Measurements from ENCODE around the gene NCAM2. TPM values are rescaled to one million over a fixed set of nuclear protein-coding genes. Genes with fewer than 3 reads are reported as not detected.

The NCAM2 gene
- total and polyA plus RNA-seq, 2 of the 8 experiments (the other 6 are each of a cell fraction or from before 2014, with no cell fraction given), result 0.14 to 1.1 TPM

DNA sequence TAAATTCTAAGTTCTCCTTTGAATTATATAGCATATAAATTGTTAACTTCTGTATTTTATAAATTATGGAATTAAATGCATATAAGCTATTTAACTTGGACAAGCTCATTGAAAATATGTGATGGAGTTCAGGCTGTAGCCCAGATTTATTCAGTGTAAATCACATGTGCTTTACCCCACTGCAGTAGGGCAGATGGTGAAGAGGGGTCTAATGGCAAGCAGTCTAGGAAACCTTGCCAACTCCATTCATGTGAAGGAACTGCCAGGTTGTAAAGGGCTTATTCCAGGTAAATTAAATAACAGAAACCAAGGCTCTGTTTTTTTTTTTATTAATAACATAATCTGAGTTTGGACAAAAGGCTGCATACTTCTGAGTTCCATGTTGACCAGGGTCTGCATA, 243.2 kb downstream of the NCAM2 start:
- FAIRE-seq (no peak), DNase-seq (ENCODE audit: low read depth in 1 of 2, low spot score in 2 of 2) (no peak)
- Histone ChIP-seq H3K4ac (replicated peaks; ENCODE audit: insufficient read length, low read depth, low read length) (no peak overlapping the region), H3K79me2 (ENCODE audit: control insufficient read depth in 1 of 2, insufficient read depth in 2 of 2, low read length in 2 of 2) (no peaks in the 10 kb centered on the region), H3K9ac (replicated peaks in 1 of 4; ENCODE audit: extremely low read depth in 1 of 4, low read depth in 3 of 4, low read length in 3 of 4) (no peak overlapping the region), H2BK5ac (ENCODE audit: low read depth, low read length) (no peak overlapping the region), H4K20me1 (replicated peaks in 1 of 2; ENCODE audit: control insufficient read depth in 1 of 2, insufficient read depth in 2 of 2, low read length in 2 of 2) (no peaks in the 10 kb centered on the region), H3K23me2 (ENCODE audit: low read depth, low read length) (no peaks in the 10 kb centered on the region), H3K56ac (replicated peaks; ENCODE audit: insufficient read length, low read depth, low read length) (no peak overlapping the region), H2BK20ac (ENCODE audit: low read length) (no peak overlapping the region), H2AK5ac (ENCODE audit: low read depth, low read length) (no peak overlapping the region), H3K23ac (ENCODE audit: insufficient read length) (no peak overlapping the region), H3K18ac (ENCODE audit: extremely low read depth, low read length) (no peak overlapping the region), H3K27ac (ENCODE audit: low read depth, low read length) (no peak overlapping the region), H2BK12ac (ENCODE audit: low read depth, low read length) (no peak overlapping the region), H2BK15ac (ENCODE audit: low read length) (no peak overlapping the region), H3K36me3 (ENCODE audit: control insufficient read depth in 2 of 4, insufficient read depth in 4 of 4, low read length in 3 of 4) (no peaks in the 10 kb centered on the region), H3K4me1 (replicated peaks in 1 of 4; ENCODE audit: control insufficient read depth in 3 of 4, insufficient read depth in 4 of 4, low read length in 3 of 4) (no peaks in the 10 kb centered on the region), H4K91ac (replicated peaks; ENCODE audit: insufficient read length, low read length) (no peak overlapping the region), H3K4me3 (ENCODE audit: extremely low read depth in 1 of 4, insufficient read depth in 2 of 4, low read depth in 3 of 4, low read length in 4 of 4) (no peak overlapping the region), H3K14ac (ENCODE audit: insufficient read length) (no peak overlapping the region), H2BK120ac (replicated peaks; ENCODE audit: low read depth, low read length) (no peak overlapping the region), H4K5ac (ENCODE audit: insufficient read length, low read depth, low read length) (no peak overlapping the region), H3K9me3 (ENCODE audit: insufficient read depth in 2 of 2, low read depth in 1 of 2, low read length in 1 of 2) (no peaks in the 10 kb centered on the region), H2AFZ (ENCODE audit: low read length) (no peak overlapping the region), H4K8ac (ENCODE audit: extremely low read depth, insufficient read depth, low read length) (no peak overlapping the region), H3K27me3 (replicated peaks in 1 of 4; ENCODE audit: control insufficient read depth in 3 of 4, extremely low read depth in 1 of 4, insufficient read depth in 3 of 4, low read length in 3 of 4) (no peaks in the 10 kb centered on the region), H3K4me2 (ENCODE audit: insufficient read depth in 1 of 2, low read depth in 2 of 2, low read length in 2 of 2) (no peak overlapping the region), H3K79me1 (ENCODE audit: low read depth, low read length) (no peaks in the 10 kb centered on the region)
- ChIA-PET POLR2A (ENCODE audit: partially characterized antibody) (no interaction called here), CTCF (ENCODE audit: partially characterized antibody) (interaction anchor here (1.4 kb wide), 1 partner anchor 448 kb away, joined by 3 read pairs; no protein-coding TSS in a partner anchor)
- TF ChIP-seq CREB1 (IDR thresholded peaks at IDR 0.05), result no peak
- no peak for TF ChIP-seq SIN3A (conservative IDR thresholded peaks at IDR 0.05 in 1 of 2, IDR thresholded peaks at IDR 0.05 in 1 of 2; ENCODE audit: low read depth in 1 of 2, low read length in 2 of 2)
- TF ChIP-seq HDAC2 (IDR thresholded peaks at IDR 0.05; ENCODE audit: borderline replicate concordance in 1 of 2, low read depth in 2 of 2, low read length in 2 of 2), result no peak
- TF ChIP-seq NRF1 (IDR thresholded peaks at IDR 0.05; ENCODE audit: low read depth, low read length), result no peak
- no peak for TF ChIP-seq RNF2 (IDR thresholded peaks at IDR 0.05; ENCODE audit: borderline replicate concordance, low read depth, low read length, missing control alignments, poor library complexity, severe bottlenecking)
- TF ChIP-seq ASH2L (IDR thresholded peaks at IDR 0.05; ENCODE audit: low read length), result no peak
- TF ChIP-seq, protein P1, sequence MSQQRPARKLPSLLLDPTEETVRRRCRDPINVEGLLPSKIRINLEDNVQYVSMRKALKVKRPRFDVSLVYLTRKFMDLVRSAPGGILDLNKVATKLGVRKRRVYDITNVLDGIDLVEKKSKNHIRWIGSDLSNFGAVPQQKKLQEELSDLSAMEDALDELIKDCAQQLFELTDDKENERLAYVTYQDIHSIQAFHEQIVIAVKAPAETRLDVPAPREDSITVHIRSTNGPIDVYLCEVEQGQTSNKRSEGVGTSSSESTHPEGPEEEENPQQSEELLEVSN (IDR thresholded peaks at IDR 0.05), result no peak
- TF ChIP-seq GTF2F1 (IDR thresholded peaks at IDR 0.05; ENCODE audit: borderline replicate concordance, low read depth, low read length), result no peak
- TF ChIP-seq JUN (IDR thresholded peaks at IDR 0.05; ENCODE audit: low read depth, low read length), result no peak
- no peak for TF ChIP-seq SIX5 (IDR thresholded peaks at IDR 0.05; ENCODE audit: low read depth, low read length)
- TF ChIP-seq BACH1 (IDR thresholded peaks at IDR 0.05; ENCODE audit: low read length), result no peak
- TF ChIP-seq SRF (IDR thresholded peaks at IDR 0.05; ENCODE audit: low read depth, low read length), result no peak
- no peak for TF ChIP-seq RAD21 (IDR thresholded peaks at IDR 0.05 in 1 of 2, conservative IDR thresholded peaks at IDR 0.05 in 1 of 2; ENCODE audit: low read depth in 2 of 2, low read length in 2 of 2)
- TF ChIP-seq TCF12 (IDR thresholded peaks at IDR 0.05; ENCODE audit: low read depth, low read length), result no peak
